B cell (primary cell): ENCODE data around the gene SNTA1. TPM values are rescaled to one million over a fixed set of nuclear protein-coding genes. Genes with fewer than 3 reads are reported as not detected.

Source experiments
- ATAC-seq: fragments of 200-7000 bp; cut with Tn5 transposase; one replicate; pipeline ENCODE4 v1.10.0; 2021; ENCODE audit warnings: low read depth, mild to moderate bottlenecking, moderate number of reproducible peaks, moderate library complexity
- CTCF ChIA-PET: fragments of 350-600 bp; sonication (Branson Sonifier 250); formaldehyde crosslinking; loops from one replicate; lab custom pipeline; 2021; ENCODE audit warnings: antibody characterized with exemption, inconsistent platforms; lab: Charles Lee
- POLR2A ChIA-PET: fragments of 350-600 bp; sonication (Branson Sonifier 250); formaldehyde crosslinking; loops from one replicate; lab custom pipeline; 2021; ENCODE audit warnings: antibody characterized with exemption; lab: Charles Lee
- DNase-seq: peaks from one replicate; pipeline ENCODE4 v3.0.0; 2013
- H2AFZ ChIP-seq: 2 replicates; pipeline ENCODE4 v1.6.1; 2012; ENCODE audit warnings: mild to moderate bottlenecking, low read depth, low read length; ENCODE audit not compliant: insufficient read depth, poor library complexity, severe bottlenecking
- H3K27ac ChIP-seq, 2 donors: 1 replicate in 1 of 2; 2 replicates in 1 of 2; pipeline ENCODE4 v1.5.1; 2012 to 2013; ENCODE audit warnings: low read length in 2 of 2, mild to moderate bottlenecking in 2 of 2, moderate library complexity in 1 of 2
- H3K27me3 ChIP-seq, 4 experiments: fragments of 200-600 bp in 1 of 4; sonication (generic) in 1 of 4; replicated peaks in 1 of 4; 1 replicate in 2 of 4; 2 replicates in 2 of 4; pipeline versions ENCODE4 v1.6.1 to v1.7.0; 2013 to 2016; ENCODE audit warnings: low read length in 3 of 4, mild to moderate bottlenecking in 2 of 4, mixed read lengths in 1 of 4, moderate library complexity in 1 of 4; ENCODE audit not compliant: insufficient read depth in 4 of 4, control insufficient read depth in 3 of 4; ENCODE audit errors: control extremely low read depth in 1 of 4
- H3K36me3 ChIP-seq, 2 experiments: replicated peaks in 1 of 2; 1 replicate in 1 of 2; 2 replicates in 1 of 2; pipeline versions ENCODE4 v1.6.1 to v1.7.1; 2013; ENCODE audit warnings: low read length in 1 of 2; ENCODE audit not compliant: insufficient read depth in 2 of 2, control insufficient read depth in 1 of 2; ENCODE audit errors: control extremely low read depth in 1 of 2, extremely low read depth in 1 of 2
- H3K4me1 ChIP-seq, 2 donors: fragments of 200-600 bp in 1 of 2; sonication (generic) in 1 of 2; 1 replicate in 1 of 2; 2 replicates in 1 of 2; pipeline versions ENCODE4 v1.5.1 to v1.6.1; 2013 to 2017; ENCODE audit warnings: low read length in 2 of 2; ENCODE audit not compliant: control insufficient read depth in 2 of 2, insufficient read depth in 2 of 2
- H3K4me2 ChIP-seq: replicated peaks from 2 replicates; pipeline ENCODE3; 2012; ENCODE audit warnings: mild to moderate bottlenecking, low read depth, low read length; ENCODE audit not compliant: poor library complexity, severe bottlenecking
- H3K4me3 ChIP-seq, 5 experiments: fragments of 200-600 bp in 1 of 5; sonication (generic) in 1 of 5; 1 replicate in 3 of 5; 2 replicates in 2 of 5; pipeline versions ENCODE4 v1.5.1 to v1.7.0; 2011 to 2016; ENCODE audit warnings: low read length in 4 of 5, mild to moderate bottlenecking in 4 of 5, low read depth in 2 of 5, control low read depth in 1 of 5, moderate library complexity in 1 of 5; ENCODE audit not compliant: insufficient read depth in 1 of 5; ENCODE audit errors: control extremely low read depth in 1 of 5, extremely low read depth in 1 of 5
- H3K79me2 ChIP-seq: fragments of 200-600 bp; sonication (generic); one replicate; pipeline ENCODE4 v1.6.0; 2016; ENCODE audit warnings: low read length; ENCODE audit not compliant: control insufficient read depth, insufficient read depth
- H3K9ac ChIP-seq: fragments of 200-600 bp; sonication (generic); 2 replicates; pipeline ENCODE4 v1.6.1; 2017; ENCODE audit warnings: mild to moderate bottlenecking, low read length, moderate library complexity
- H3K9me3 ChIP-seq, 3 donors: one replicate each; pipeline versions ENCODE4 v1.6.1 to v1.7.1; 2013; ENCODE audit warnings: low read length in 2 of 3; ENCODE audit not compliant: control insufficient read depth in 2 of 3, insufficient read depth in 1 of 3; ENCODE audit errors: control extremely low read depth in 1 of 3
- H4K20me1 ChIP-seq: 2 replicates; pipeline ENCODE4 v1.6.0; 2012; ENCODE audit warnings: mild to moderate bottlenecking, low read length; ENCODE audit not compliant: insufficient read depth, control insufficient read depth, poor library complexity, severe bottlenecking
- H3K27ac Mint-ChIP-seq: one replicate; pipeline ENCODE4 v1.8.0; 2021; ENCODE audit warnings: mixed read lengths
- H3K27me3 Mint-ChIP-seq: one replicate; pipeline ENCODE4 v1.8.0; 2021; ENCODE audit warnings: mixed read lengths
- H3K4me1 Mint-ChIP-seq: one replicate; pipeline ENCODE4 v1.8.0; 2021; ENCODE audit warnings: mixed read lengths
- H3K4me3 Mint-ChIP-seq: one replicate; pipeline ENCODE4 v1.8.0; 2021; ENCODE audit warnings: mixed read lengths
- H3K9me3 Mint-ChIP-seq: one replicate; pipeline ENCODE4 v1.8.0; 2022; ENCODE audit warnings: mixed read lengths; ENCODE audit not compliant: insufficient read depth
- CTCF ChIP-seq: fragments of 200-600 bp; IDR thresholded peaks from one replicate; pipeline ENCODE4 v1.8.0; 2022; ENCODE audit warnings: antibody characterized with exemption, mild to moderate bottlenecking
- EZH2 ChIP-seq: IDR thresholded peaks from 2 replicates; pipeline ENCODE4 v1.6.1; 2012; ENCODE audit warnings: borderline replicate concordance, low read depth, mild to moderate bottlenecking, moderate library complexity, low read length; ENCODE audit not compliant: insufficient read depth, poor library complexity, severe bottlenecking
- WGBS: methylation state at CpG from one replicate; pipeline ENCODE4 v1.1.5; 2013; ENCODE audit warnings: missing lambda C conversion rate; ENCODE audit not compliant: insufficient coverage; 5-methylcytosine and 5-hydroxymethylcytosine counted together
- intact Hi-C: fragments of 100-400 bp; cut with micrococcal nuclease; formaldehyde crosslinking; loops from one replicate; pipeline ENCODE4 v1.10.0; 2022
- polyA plus RNA-seq: library from polyadenylated mRNA; depleted of rRNA; stranded (reverse); fragments of >200 nt; gene quantifications from 2 replicates; pipeline ENCODE4 v1.2.3, GENCODE V29; 2012
- total RNA-seq, 2 donors: library from RNA; stranded (reverse); fragments of 120-200 nt in 1 of 2; gene quantifications; 1 replicate in 1 of 2; 2 replicates in 1 of 2; pipeline versions ENCODE4 v1.2.3 to v1.2.4, GENCODE V29; 2013 to 2022

SNTA1 gene
- total and polyA plus RNA-seq, 2 donors (not counting 1 experiment from before 2014, with no cell fraction given) = 7.0 to 9.9 TPM

GRCh38 chr20:33423141-33423834 is 20.3 kb downstream of the SNTA1 start:
- ChIA-PET POLR2A (no interaction called here), CTCF (no interaction called here)
- intact Hi-C loops = no loop called here
- Histone ChIP-seq H2AFZ (no peak overlapping the region), H3K27ac (no peak overlapping the region), H3K9me3 (no peaks in the 10 kb centered on the region), H3K79me2 (no peaks in the 10 kb centered on the region), H3K9ac (no peak overlapping the region), H4K20me1 (no peaks in the 10 kb centered on the region), H3K4me1 (no peaks in the 10 kb centered on the region), H3K4me2 (no peak overlapping the region), H3K36me3 (no peaks in the 10 kb centered on the region), H3K27me3 (no peaks in the 10 kb centered on the region), H3K4me3 (no peak overlapping the region)
- TF ChIP-seq EZH2 (no peak), CTCF (no peak)
- H3K27ac Mint-ChIP-seq = no peak overlapping the region
- no peak overlapping the region for H3K4me3 Mint-ChIP-seq
- no peaks in the 10 kb centered on the region for H3K9me3 Mint-ChIP-seq
- H3K4me1 Mint-ChIP-seq = no peaks in the 10 kb centered on the region
- DNase-seq (no peak), ATAC-seq (no peak)
- no peaks in the 10 kb centered on the region for H3K27me3 Mint-ChIP-seq
- 94% methylated on average over 6 of the region's 7 CpGs for WGBS

GRCh38 chr20:33419140-33419974 is 24.2 kb downstream of the SNTA1 start:
- H3K9me3 ChIP-seq = no peaks in the 10 kb centered on the region
- no peak overlapping the region for H3K4me3 ChIP-seq
- no peaks in the 10 kb centered on the region for H3K4me1 Mint-ChIP-seq
- H3K27me3 ChIP-seq = no peaks in the 10 kb centered on the region
- ChIA-PET CTCF (interaction anchor here (0.8 kb wide), 1 partner anchor 234 kb away, joined by 3 read pairs; no protein-coding TSS in a partner anchor), POLR2A (interaction anchor here (0.7 kb wide), 1 partner anchor 309 kb away, joined by 3 read pairs; no protein-coding TSS in a partner anchor)
- TF ChIP-seq EZH2 = no peak
- no peak for TF ChIP-seq CTCF
- H3K4me1 ChIP-seq = no peaks in the 10 kb centered on the region
- no peaks in the 10 kb centered on the region for H3K36me3 ChIP-seq
- no peaks in the 10 kb centered on the region for H3K27me3 Mint-ChIP-seq
- no peak overlapping the region for H3K27ac ChIP-seq
- DNase-seq = no peak
- H3K4me2 ChIP-seq = no peak overlapping the region
- no peak overlapping the region for H2AFZ ChIP-seq
- ATAC-seq = no peak
- H3K9me3 Mint-ChIP-seq = no peaks in the 10 kb centered on the region
- no peak overlapping the region for H3K27ac Mint-ChIP-seq
- H3K9ac ChIP-seq = no peak overlapping the region
- H4K20me1 ChIP-seq = no peaks in the 10 kb centered on the region
- H3K4me3 Mint-ChIP-seq = no peak overlapping the region
- 79% methylated on average over 4 of the region's 7 CpGs for WGBS
- no peaks in the 10 kb centered on the region for H3K79me2 ChIP-seq
- intact Hi-C loops = no loop called here
